Mesenchymal stem cell (in vitro differentiated cells and primary cell): ENCODE data around the gene PRPF4.

ENCODE experiments used
- DNase-seq: peaks from one replicate; pipeline ENCODE4 v3.0.0-alpha.2; 2013
- H2AFZ ChIP-seq: one replicate; pipeline ENCODE4 v1.6.1; 2013; ENCODE audit warnings: low read depth, mild to moderate bottlenecking, control low read depth, inconsistent platforms, low read length, moderate library complexity
- H2AK5ac ChIP-seq: 2 replicates; pipeline ENCODE4 v1.6.1; 2013; ENCODE audit warnings: low read length, moderate library complexity, mild to moderate bottlenecking, inconsistent platforms; ENCODE audit not compliant: severe bottlenecking
- H2BK120ac ChIP-seq: one replicate; pipeline ENCODE4 v1.6.1; 2013; ENCODE audit warnings: low read depth, mild to moderate bottlenecking, inconsistent platforms, low read length, moderate library complexity
- H2BK12ac ChIP-seq, 2 experiments: one replicate each; pipeline ENCODE4 v1.6.1; 2013; ENCODE audit warnings: inconsistent platforms in 2 of 2, low read length in 2 of 2, mild to moderate bottlenecking in 2 of 2, moderate library complexity in 2 of 2, control low read depth in 1 of 2
- H2BK15ac ChIP-seq: one replicate; pipeline ENCODE4 v1.6.1; 2013; ENCODE audit warnings: mild to moderate bottlenecking, low read depth, inconsistent platforms; ENCODE audit not compliant: poor library complexity, severe bottlenecking
- H2BK5ac ChIP-seq: 2 replicates; pipeline ENCODE4 v1.6.1; 2013; ENCODE audit warnings: low read depth, mild to moderate bottlenecking, low read length, control low read depth, inconsistent platforms; ENCODE audit not compliant: poor library complexity, severe bottlenecking
- H3K14ac ChIP-seq, 2 experiments: one replicate each; pipeline ENCODE4 v1.6.1; 2013; ENCODE audit warnings: inconsistent platforms in 2 of 2, low read length in 2 of 2, control low read depth in 1 of 2, mild to moderate bottlenecking in 1 of 2, moderate library complexity in 1 of 2
- H3K18ac ChIP-seq, 2 experiments: one replicate each; pipeline ENCODE4 v1.6.1; 2013; ENCODE audit warnings: inconsistent platforms in 2 of 2, low read length in 2 of 2, control low read depth in 1 of 2, low read depth in 1 of 2, mild to moderate bottlenecking in 1 of 2
- H3K23ac ChIP-seq, 2 experiments: one replicate each; pipeline ENCODE4 v1.6.1; 2013; ENCODE audit warnings: inconsistent platforms in 2 of 2, low read length in 2 of 2, mild to moderate bottlenecking in 2 of 2, moderate library complexity in 2 of 2, control low read depth in 1 of 2
- H3K27ac ChIP-seq: 2 replicates; pipeline ENCODE4 v1.5.1; 2013; ENCODE audit warnings: mild to moderate bottlenecking, moderate library complexity, low read length, control low read depth, inconsistent platforms; ENCODE audit not compliant: poor library complexity, severe bottlenecking
- H3K27me3 ChIP-seq, 2 experiments: 2 replicates each; pipeline versions ENCODE4 v1.6.1 to v1.7.0; 2013; ENCODE audit warnings: low read length in 2 of 2, mild to moderate bottlenecking in 2 of 2, moderate library complexity in 2 of 2, control low read depth in 1 of 2, inconsistent platforms in 1 of 2; ENCODE audit not compliant: control insufficient read depth in 1 of 2, insufficient read depth in 1 of 2
- H3K36me3 ChIP-seq, 2 experiments: 2 replicates each; pipeline versions ENCODE4 v1.6.1 to v1.7.0; 2013; ENCODE audit warnings: low read length in 2 of 2, control low read depth in 1 of 2, inconsistent platforms in 1 of 2, low read depth in 1 of 2, mild to moderate bottlenecking in 1 of 2; ENCODE audit not compliant: insufficient read depth in 2 of 2, control insufficient read depth in 1 of 2
- H3K4ac ChIP-seq, 2 experiments: one replicate each; pipeline ENCODE4 v1.6.1; 2013; ENCODE audit warnings: inconsistent platforms in 2 of 2, low read length in 2 of 2, mild to moderate bottlenecking in 2 of 2, moderate library complexity in 2 of 2, control low read depth in 1 of 2, low read depth in 1 of 2
- H3K4me1 ChIP-seq: 2 replicates; pipeline ENCODE4 v1.6.1; 2013; ENCODE audit warnings: low read depth, low read length, control low read depth; ENCODE audit not compliant: control insufficient read depth, insufficient read depth
- H3K4me2 ChIP-seq: 2 replicates; pipeline ENCODE4 v1.6.1; 2013; ENCODE audit warnings: low read length, mild to moderate bottlenecking, inconsistent platforms; ENCODE audit not compliant: poor library complexity, severe bottlenecking
- H3K4me3 ChIP-seq, 2 experiments: 2 replicates each; pipeline versions ENCODE4 v1.5.1 to v1.7.0; 2013; ENCODE audit warnings: low read length in 2 of 2, mild to moderate bottlenecking in 2 of 2, control low read depth in 1 of 2, low read depth in 1 of 2; ENCODE audit not compliant: insufficient read depth in 1 of 2
- H3K79me1 ChIP-seq: replicated peaks from 2 replicates; pipeline ENCODE4 v1.6.1; 2013; ENCODE audit warnings: mild to moderate bottlenecking, control low read depth, low read length, inconsistent platforms; ENCODE audit not compliant: poor library complexity, severe bottlenecking
- H3K9ac ChIP-seq: 2 replicates; pipeline ENCODE4 v1.7.0; 2013; ENCODE audit warnings: mild to moderate bottlenecking, low read length, moderate library complexity
- H3K9me3 ChIP-seq: 2 replicates; pipeline ENCODE4 v1.7.0; 2013; ENCODE audit warnings: mild to moderate bottlenecking, low read length; ENCODE audit not compliant: control insufficient read depth
- H4K8ac ChIP-seq: one replicate; pipeline ENCODE4 v1.6.1; 2013; ENCODE audit warnings: inconsistent platforms, mild to moderate bottlenecking, low read length, moderate library complexity
- H4K91ac ChIP-seq: one replicate; pipeline ENCODE4 v1.6.1; 2013; ENCODE audit warnings: mild to moderate bottlenecking, low read length, inconsistent platforms
- WGBS: methylation state at CpG from one replicate; pipeline ENCODE4 v1.1.7; 2013; ENCODE audit warnings: mixed read lengths; 5-methylcytosine and 5-hydroxymethylcytosine counted together

Gene PRPF4

GRCh38 chr9:113255438-113255837, 20.0 kb upstream of the PRPF4 start:
- H3K4ac ChIP-seq = no peak overlapping the region
- H2BK120ac ChIP-seq = no peak overlapping the region
- no peak overlapping the region for H4K8ac ChIP-seq
- no peak overlapping the region for H3K18ac ChIP-seq
- peaks cover 16 to 52% of the 10 kb centered on the region in 2 experiments for H3K36me3 ChIP-seq
- no peaks in the 10 kb centered on the region for H3K4me1 ChIP-seq
- no peak overlapping the region for H3K14ac ChIP-seq
- no peak for DNase-seq
- H3K27me3 ChIP-seq = no peaks in the 10 kb centered on the region
- WGBS = 95% methylated on average over 6 of the region's 6 CpGs
- no peak overlapping the region for H3K9ac ChIP-seq
- H3K9me3 ChIP-seq = peaks cover 4% of the 10 kb centered on the region
- H2BK15ac ChIP-seq = no peak overlapping the region
- H2AFZ ChIP-seq = no peak overlapping the region
- H3K4me2 ChIP-seq = no peak overlapping the region
- no peak overlapping the region for H2BK5ac ChIP-seq
- no peak overlapping the region for H4K91ac ChIP-seq
- H3K79me1 ChIP-seq = peaks cover 12% of the 10 kb centered on the region
- H3K4me3 ChIP-seq = no peak overlapping the region
- H2AK5ac ChIP-seq = no peak overlapping the region
- H3K23ac ChIP-seq = no peak overlapping the region
- H3K27ac ChIP-seq = no peak overlapping the region
- H2BK12ac ChIP-seq = no peak overlapping the region

- no peak overlapping the region for H2BK5ac ChIP-seq
- WGBS = 93% methylated on average over 3 of the region's 3 CpGs
These were observed 17.6 kb upstream of the PRPF4 start for GRCh38 chr9:113257863-113258262.

GRCh38 chr9:113258282-113258681, 17.2 kb upstream of the PRPF4 start:
- Histone ChIP-seq H3K18ac (no peak overlapping the region), H4K8ac (no peak overlapping the region), H2BK15ac (no peak overlapping the region), H2BK120ac (no peak overlapping the region), H3K4me3 (no peak overlapping the region), H3K79me1 (peaks cover 6% of the 10 kb centered on the region), H3K23ac (no peak overlapping the region), H3K9me3 (no peaks in the 10 kb centered on the region), H2BK12ac (no peak overlapping the region), H3K36me3 (peaks cover 16 to 73% of the 10 kb centered on the region in 2 experiments), H2BK5ac (no peak overlapping the region), H3K27ac (no peak overlapping the region), H3K4ac (no peak overlapping the region), H3K9ac (no peak overlapping the region), H4K91ac (no peak overlapping the region), H2AFZ (no peak overlapping the region), H3K27me3 (no peaks in the 10 kb centered on the region), H3K14ac (no peak overlapping the region), H3K4me1 (peaks cover 4% of the 10 kb centered on the region), H2AK5ac (no peak overlapping the region), H3K4me2 (no peak overlapping the region)
- no CpG with 5 or more reads among the region's 1 CpG for WGBS
- DNase-seq = no peak

More at GRCh38 chr9:113257863-113258262, 17.6 kb upstream of the PRPF4 start:
- Histone ChIP-seq H3K9me3 (no peaks in the 10 kb centered on the region), H3K79me1 (peaks cover 8% of the 10 kb centered on the region), H3K36me3 (peaks cover 16 to 71% of the 10 kb centered on the region in 2 experiments), H3K4me2 (no peak overlapping the region), H3K27me3 (no peaks in the 10 kb centered on the region), H3K9ac (no peak overlapping the region), H3K23ac (no peak overlapping the region), H2AK5ac (no peak overlapping the region), H2BK120ac (no peak overlapping the region), H4K8ac (no peak overlapping the region), H3K18ac (no peak overlapping the region), H3K4me1 (peaks cover 2% of the 10 kb centered on the region), H3K27ac (no peak overlapping the region), H3K4ac (no peak overlapping the region), H3K4me3 (no peak overlapping the region), H2BK15ac (no peak overlapping the region), H2AFZ (no peak overlapping the region), H4K91ac (no peak overlapping the region), H3K14ac (no peak overlapping the region), H2BK12ac (no peak overlapping the region)
- DNase-seq = no peak

- H3K18ac ChIP-seq = no peak overlapping the region
- DNase-seq = no peak
- no peak overlapping the region for H2BK5ac ChIP-seq
- no peak overlapping the region for H2AFZ ChIP-seq
- no peak overlapping the region for H3K23ac ChIP-seq
- WGBS = 80% methylated on average over 1 of the region's 1 CpG
- peak overlapping the region; percentile 30 for H3K27ac ChIP-seq
- no peak overlapping the region for H3K4ac ChIP-seq
- no peak overlapping the region for H2BK12ac ChIP-seq
- H2AK5ac ChIP-seq = no peak overlapping the region
- H3K79me1 ChIP-seq = no peaks in the 10 kb centered on the region
- no peak overlapping the region for H4K91ac ChIP-seq
- no peak overlapping the region for H3K9ac ChIP-seq
- peaks cover 4% of the 10 kb centered on the region for H3K4me1 ChIP-seq
- H3K27me3 ChIP-seq = no peaks in the 10 kb centered on the region
- H3K9me3 ChIP-seq = no peaks in the 10 kb centered on the region
- peak overlapping the region; percentile 5 for H3K4me2 ChIP-seq
- peaks cover 11 to 75% of the 10 kb centered on the region in 2 experiments for H3K36me3 ChIP-seq
- H3K14ac ChIP-seq = no peak overlapping the region
- no peak overlapping the region for H4K8ac ChIP-seq
- H3K4me3 ChIP-seq = no peak overlapping the region
- no peak overlapping the region for H2BK120ac ChIP-seq
- H2BK15ac ChIP-seq = no peak overlapping the region
These were observed 13.4 kb upstream of the PRPF4 start for GRCh38 chr9:113261917-113262671.
